ENCODE data around the gene MAST2. TPM values are rescaled to one million over a fixed set of nuclear protein-coding genes. Genes with fewer than 3 reads are reported as not detected.

The MAST2 gene
- total RNA-seq (39.7 and 79.2 TPM in 2 replicates), polyA plus RNA-seq (44.8 and 57.5 TPM in 2 replicates)

DNA sequence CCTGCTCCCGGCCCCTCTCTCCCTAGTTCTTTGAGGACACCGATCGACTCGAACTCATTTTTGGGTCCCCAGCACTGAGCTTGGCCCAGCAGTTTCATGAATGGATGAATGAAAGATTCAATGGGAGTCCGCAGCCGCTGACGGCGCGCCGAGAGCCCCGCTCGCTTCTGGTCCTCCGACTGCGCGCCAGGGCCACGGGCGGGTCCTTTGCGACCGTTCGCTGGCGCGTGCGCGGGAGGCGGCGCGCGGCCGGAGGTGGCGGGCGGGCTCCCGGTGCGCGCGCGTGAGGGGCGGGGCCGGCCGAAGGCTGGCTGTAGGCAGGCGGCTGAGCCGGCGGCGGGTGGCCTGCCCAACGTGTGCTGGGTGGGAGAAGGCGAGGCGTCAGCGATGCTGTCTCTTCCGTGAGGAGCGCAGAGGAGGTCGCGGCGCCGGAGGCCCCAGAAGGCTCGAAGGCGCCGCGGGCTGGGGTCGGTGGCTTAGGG is at the start of gene MAST2:
MAST2 (plus strand) TSS at position 314 of the 482 bp plus-strand sequence. CDS start 284 bp downstream, outside the sequence.
- H3K4me3 ChIP-seq = peak within 1 kb of the TSS; percentile 63
- no peaks in the 10 kb centered on the region for H3K27me3 ChIP-seq
- H3K27ac ChIP-seq = peak within 1 kb of the TSS; percentile 21
- no peaks in the 10 kb centered on the region for H3K36me3 ChIP-seq
- peaks cover 13% of the 10 kb centered on the region for H3K4me1 ChIP-seq (ENCODE audit: low read depth)
- peak; percentile 91 to 95 for DNase-seq (ENCODE audit: low read depth in 1 of 2, low spot score in 1 of 2)
- no peaks in the 10 kb centered on the region for H3K9me3 ChIP-seq (ENCODE audit: low read depth)
- TF ChIP-seq, protein P1, sequence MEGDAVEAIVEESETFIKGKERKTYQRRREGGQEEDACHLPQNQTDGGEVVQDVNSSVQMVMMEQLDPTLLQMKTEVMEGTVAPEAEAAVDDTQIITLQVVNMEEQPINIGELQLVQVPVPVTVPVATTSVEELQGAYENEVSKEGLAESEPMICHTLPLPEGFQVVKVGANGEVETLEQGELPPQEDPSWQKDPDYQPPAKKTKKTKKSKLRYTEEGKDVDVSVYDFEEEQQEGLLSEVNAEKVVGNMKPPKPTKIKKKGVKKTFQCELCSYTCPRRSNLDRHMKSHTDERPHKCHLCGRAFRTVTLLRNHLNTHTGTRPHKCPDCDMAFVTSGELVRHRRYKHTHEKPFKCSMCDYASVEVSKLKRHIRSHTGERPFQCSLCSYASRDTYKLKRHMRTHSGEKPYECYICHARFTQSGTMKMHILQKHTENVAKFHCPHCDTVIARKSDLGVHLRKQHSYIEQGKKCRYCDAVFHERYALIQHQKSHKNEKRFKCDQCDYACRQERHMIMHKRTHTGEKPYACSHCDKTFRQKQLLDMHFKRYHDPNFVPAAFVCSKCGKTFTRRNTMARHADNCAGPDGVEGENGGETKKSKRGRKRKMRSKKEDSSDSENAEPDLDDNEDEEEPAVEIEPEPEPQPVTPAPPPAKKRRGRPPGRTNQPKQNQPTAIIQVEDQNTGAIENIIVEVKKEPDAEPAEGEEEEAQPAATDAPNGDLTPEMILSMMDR (IDR thresholded peaks at IDR 0.05; ENCODE audit: low read depth, low read length) = no peak

DNA sequence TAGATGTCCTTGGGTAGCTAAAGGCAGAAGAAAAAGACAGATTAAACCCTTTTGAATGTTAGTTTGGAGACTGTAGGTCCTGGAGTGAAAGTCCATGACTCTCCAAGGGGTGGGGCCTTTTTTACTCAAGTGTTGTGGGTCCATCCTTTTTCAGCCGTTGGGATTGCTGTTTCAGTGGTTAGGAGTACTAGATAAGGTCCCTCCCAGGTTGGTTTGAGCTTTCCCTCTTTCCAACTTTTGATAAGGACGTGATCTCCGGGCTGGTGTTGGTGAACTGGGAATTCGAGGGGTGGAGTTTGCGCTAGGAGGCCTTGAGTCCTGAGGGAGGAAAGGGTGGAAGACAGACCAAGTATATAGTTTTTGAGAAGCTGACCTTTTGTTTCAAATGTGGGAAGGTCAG is 47.7 kb upstream of the MAST2 start:
- Histone ChIP-seq H3K27ac (no peak overlapping the region), H3K36me3 (no peaks in the 10 kb centered on the region), H3K4me3 (no peak overlapping the region), H3K9me3 (ENCODE audit: low read depth) (no peaks in the 10 kb centered on the region), H3K27me3 (no peaks in the 10 kb centered on the region), H3K4me1 (ENCODE audit: low read depth) (peaks cover 4% of the 10 kb centered on the region)
- no peak for DNase-seq (ENCODE audit: low read depth in 1 of 2, low spot score in 1 of 2)
- TF ChIP-seq, protein P1 (IDR thresholded peaks at IDR 0.05; ENCODE audit: low read depth, low read length) = no peak

DNA sequence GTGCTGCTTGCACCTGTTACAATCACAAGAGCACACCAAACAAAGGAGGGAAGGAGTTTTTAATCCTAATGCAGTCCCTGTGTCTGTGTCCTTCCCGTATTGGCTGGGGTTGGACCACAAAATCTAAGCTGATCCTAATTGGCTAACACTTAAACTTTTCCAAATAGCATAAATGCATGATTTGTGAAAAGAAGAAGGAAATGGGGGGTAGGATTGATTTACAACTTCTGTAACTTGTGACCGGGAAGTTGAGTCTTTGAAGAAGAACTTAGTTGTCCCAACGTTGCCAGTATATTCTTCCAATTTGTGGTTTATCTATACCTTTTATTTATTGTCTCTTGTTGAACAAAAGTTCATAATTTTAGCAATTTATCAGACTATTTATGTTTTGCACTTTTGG is 41.1 kb upstream of the MAST2 start:
- Histone ChIP-seq H3K27me3 (no peaks in the 10 kb centered on the region), H3K9me3 (ENCODE audit: low read depth) (no peaks in the 10 kb centered on the region), H3K27ac (no peak overlapping the region), H3K36me3 (no peaks in the 10 kb centered on the region), H3K4me1 (ENCODE audit: low read depth) (no peaks in the 10 kb centered on the region), H3K4me3 (no peak overlapping the region)
- TF ChIP-seq, protein P1 (IDR thresholded peaks at IDR 0.05; ENCODE audit: low read depth, low read length) = no peak
- no peak for DNase-seq (ENCODE audit: low read depth in 1 of 2, low spot score in 1 of 2)

DNA sequence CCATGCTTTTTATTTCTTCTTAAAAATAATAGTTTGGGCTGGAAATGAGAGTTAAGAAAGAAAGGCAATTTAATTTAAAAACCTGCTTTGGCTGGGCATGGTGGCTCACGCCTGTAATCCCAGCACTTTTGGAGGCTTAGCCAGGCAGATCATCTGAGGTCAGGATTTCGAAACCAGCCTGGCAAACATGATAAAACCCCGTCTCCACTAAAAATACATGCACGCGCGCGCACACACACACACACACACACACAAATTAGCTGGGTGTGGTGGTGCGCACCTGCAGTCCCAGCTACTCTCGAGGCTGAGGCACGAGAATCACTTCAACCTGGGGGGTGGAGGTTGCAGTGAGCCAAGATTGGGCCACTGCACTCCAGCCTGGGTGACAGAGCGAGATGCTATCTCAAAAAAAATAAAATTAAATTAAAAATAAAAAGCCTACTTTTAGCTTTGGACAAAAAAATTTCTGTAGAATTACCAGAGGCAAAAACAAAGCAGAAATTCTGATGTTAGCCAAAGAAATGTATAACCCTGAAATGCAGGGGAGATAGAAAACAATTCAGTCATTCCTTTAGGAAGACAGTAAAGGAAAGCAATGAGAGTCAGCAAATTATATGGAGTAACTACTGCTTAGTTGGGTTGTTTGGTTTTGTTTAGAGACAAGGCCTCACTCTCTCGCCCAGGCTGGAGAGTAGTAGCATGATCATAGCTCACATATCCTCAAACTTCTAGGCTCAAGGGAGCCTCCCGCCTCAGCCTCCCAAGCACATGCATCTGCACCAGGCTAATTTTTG is 37.2 kb upstream of the MAST2 start:
- no peak overlapping the region for H3K4me3 ChIP-seq
- no peak overlapping the region for H3K27ac ChIP-seq
- no peaks in the 10 kb centered on the region for H3K36me3 ChIP-seq
- DNase-seq (ENCODE audit: low read depth in 1 of 2, low spot score in 1 of 2) = no peak
- H3K9me3 ChIP-seq (ENCODE audit: low read depth) = no peaks in the 10 kb centered on the region
- peaks cover 3% of the 10 kb centered on the region for H3K4me1 ChIP-seq (ENCODE audit: low read depth)
- H3K27me3 ChIP-seq = no peaks in the 10 kb centered on the region
- TF ChIP-seq, protein P1 (IDR thresholded peaks at IDR 0.05; ENCODE audit: low read depth, low read length) = no peak

DNA sequence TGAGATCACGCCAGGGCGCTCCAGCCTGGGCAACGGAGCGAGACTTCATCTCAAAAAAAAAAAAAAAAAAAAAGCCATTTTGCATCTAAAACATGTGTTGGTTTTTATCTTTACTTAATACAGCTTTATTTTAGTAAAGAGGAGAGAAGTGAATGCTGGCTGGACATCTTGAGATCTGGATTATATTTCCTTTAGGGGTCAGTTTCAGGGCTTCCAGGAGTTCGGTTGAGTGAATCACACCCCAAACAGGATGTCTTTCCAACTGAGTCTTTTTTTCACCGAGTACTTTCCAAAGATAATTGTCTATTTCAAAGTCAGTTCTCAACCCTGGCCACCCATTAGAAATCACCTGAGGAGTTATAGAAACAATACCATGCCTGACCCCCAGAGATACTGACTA is 36.4 kb upstream of the MAST2 start:
- DNase-seq (ENCODE audit: low read depth in 1 of 2, low spot score in 1 of 2) = peak in 1 of 2 donors; percentile 27
- no peaks in the 10 kb centered on the region for H3K36me3 ChIP-seq
- TF ChIP-seq, protein P1 (IDR thresholded peaks at IDR 0.05; ENCODE audit: low read depth, low read length) = no peak

More for the DNA sequence above, 36.4 kb upstream of the MAST2 start:
- H3K9me3 ChIP-seq (ENCODE audit: low read depth) = no peaks in the 10 kb centered on the region
- H3K27me3 ChIP-seq = no peaks in the 10 kb centered on the region
- H3K4me1 ChIP-seq (ENCODE audit: low read depth) = peaks cover 3% of the 10 kb centered on the region
- H3K27ac ChIP-seq = no peak overlapping the region
- no peak overlapping the region for H3K4me3 ChIP-seq

Data from cardiac muscle cell (in vitro differentiated cells and primary cell).